Esophagus muscularis mucosa (tissue), 4 donors: ENCODE measurements around the gene DSCAM. TPM values are rescaled to one million over a fixed set of nuclear protein-coding genes. Genes with fewer than 3 reads are reported as not detected.

ENCODE experiments used
- DNase-seq: peaks from one replicate; pipeline ENCODE4 v3.0.0-alpha.2; 2017; ENCODE audit errors: extremely low spot score
- H3K27ac ChIP-seq, 4 donors: fragments of 200-600 bp; sonication (generic); replicated peaks in 1 of 4; 1 replicate in 3 of 4; 2 replicates in 1 of 4; pipeline ENCODE4 v1.5.1; 2016 to 2019; ENCODE audit warnings: mild to moderate bottlenecking in 1 of 4
- H3K27me3 ChIP-seq, 4 donors: fragments of 200-600 bp; sonication (generic); one replicate each; pipeline versions ENCODE4 v1.5.1 to v1.6.0; 2016 to 2019
- H3K36me3 ChIP-seq, 4 donors: fragments of 200-600 bp; sonication (generic); one replicate each; pipeline ENCODE4 v1.5.1; 2016 to 2019
- H3K4me1 ChIP-seq, 4 donors: fragments of 200-600 bp; sonication (generic); one replicate each; pipeline ENCODE4 v1.5.1; 2016 to 2019
- H3K4me3 ChIP-seq, 4 donors: fragments of 200-600 bp; sonication (generic); 1 replicate in 2 of 4; 2 replicates in 2 of 4; pipeline ENCODE4 v1.5.1; 2016 to 2019; ENCODE audit warnings: mild to moderate bottlenecking in 4 of 4, moderate library complexity in 1 of 4
- H3K9me3 ChIP-seq, 4 donors: fragments of 200-600 bp; sonication (generic); 1 replicate in 3 of 4; 2 replicates in 1 of 4; pipeline ENCODE4 v1.5.1; 2016 to 2019
- CTCF ChIP-seq, 3 experiments: fragments of 200-600 bp in 2 of 3; fragments of 450-650 bp in 1 of 3; sonication (generic) in 2 of 3; IDR thresholded peaks; one replicate each; pipeline ENCODE4 v1.5.1; 2017 to 2019; ENCODE audit warnings: antibody characterized with exemption in 3 of 3, mild to moderate bottlenecking in 2 of 3, moderate library complexity in 1 of 3
- EP300 ChIP-seq: sonication (generic); formaldehyde crosslinking; IDR thresholded peaks from one replicate; pipeline ENCODE4 v1.6.1; 2017; ENCODE audit warnings: antibody characterized with exemption
- POLR2A ChIP-seq: fragments of 450-650 bp; IDR thresholded peaks from one replicate; pipeline ENCODE4 v1.6.1; 2017; ENCODE audit warnings: antibody characterized with exemption, moderate library complexity, mild to moderate bottlenecking, low read depth
- POLR2AphosphoS5 ChIP-seq, 2 donors: sonication (generic); formaldehyde crosslinking; IDR thresholded peaks; one replicate each; pipeline ENCODE4 v1.6.1; 2017; ENCODE audit warnings: antibody characterized with exemption in 2 of 2
- WGBS: methylation state at CpG from one replicate; pipeline ENCODE4 v1.1.5; 2018; 5-methylcytosine and 5-hydroxymethylcytosine counted together
- intact Hi-C: fragments of 100-400 bp; cut with DNase I; formaldehyde crosslinking; loops from one replicate; pipeline ENCODE4 v1.15.1; 2023
- total RNA-seq, 4 donors: library from RNA; depleted of rRNA; stranded (reverse); fragments of >200 nt; gene quantifications; one replicate each; pipeline versions ENCODE4 v1.1.0 to v1.2.1, GENCODE V29; 2016

DSCAM gene
- total RNA-seq, 4 donors from 2014 or later = 0.06 to 0.42 (median 0.17) TPM; not detected in 1

- WGBS = 94% methylated on average over 7 of the region's 8 CpGs
- intact Hi-C loops = no loop called here
Observed at GRCh38 chr21:39979321-39979720, 867.6 kb downstream of the DSCAM start.

GRCh38 chr21:39976800-39977199, 870.2 kb downstream of the DSCAM start:
- no peak overlapping the region for H3K27ac ChIP-seq
- no peak overlapping the region for H3K4me3 ChIP-seq
- TF ChIP-seq EP300 = no peak
- no peak for TF ChIP-seq POLR2AphosphoS5 (IDR thresholded peaks at IDR 0.05)
- no peak for TF ChIP-seq POLR2A
- TF ChIP-seq CTCF (IDR thresholded peaks at IDR 0.05) = no peak
- H3K4me1 ChIP-seq = peaks cover 0 to 7% (median 3%) of the 10 kb centered on the region in 4 donors
- intact Hi-C loops = no loop called here
- no peaks in the 10 kb centered on the region for H3K9me3 ChIP-seq
- peaks cover 0 to 4% (median 0%) of the 10 kb centered on the region in 4 donors for H3K27me3 ChIP-seq
- no peaks in the 10 kb centered on the region for H3K36me3 ChIP-seq
- WGBS = 80% methylated on average over 5 of the region's 5 CpGs
- DNase-seq = no peak

More at GRCh38 chr21:39979321-39979720, 867.6 kb downstream of the DSCAM start:
- no peak for DNase-seq
- Histone ChIP-seq H3K27ac (no peak overlapping the region), H3K4me1 (peaks cover 0 to 1% (median 0%) of the 10 kb centered on the region in 4 donors), H3K4me3 (no peak overlapping the region), H3K36me3 (no peaks in the 10 kb centered on the region), H3K9me3 (no peaks in the 10 kb centered on the region), H3K27me3 (peaks cover 0 to 4% (median 0%) of the 10 kb centered on the region in 4 donors)
- no peak for TF ChIP-seq POLR2AphosphoS5 (IDR thresholded peaks at IDR 0.05)

GRCh38 chr21:39972976-39973770, 873.8 kb downstream of the DSCAM start:
- Histone ChIP-seq H3K4me1 (peaks cover 0 to 18% (median 6%) of the 10 kb centered on the region in 4 donors), H3K4me3 (no peak overlapping the region), H3K9me3 (no peaks in the 10 kb centered on the region), H3K27me3 (peaks cover 0 to 4% (median 0%) of the 10 kb centered on the region in 4 donors), H3K36me3 (no peaks in the 10 kb centered on the region), H3K27ac (no peak overlapping the region)
- no peak for DNase-seq
- no peak for TF ChIP-seq POLR2AphosphoS5 (IDR thresholded peaks at IDR 0.05)
- TF ChIP-seq POLR2A = no peak
- no peak for TF ChIP-seq EP300
- TF ChIP-seq CTCF (IDR thresholded peaks at IDR 0.05) = no peak
- 83% methylated on average over 14 of the region's 14 CpGs for WGBS
- intact Hi-C loops = no loop called here

- TF ChIP-seq POLR2AphosphoS5 (IDR thresholded peaks at IDR 0.05) (no peak), CTCF (IDR thresholded peaks at IDR 0.05) (no peak), POLR2A (no peak), EP300 (no peak)
- H3K27me3 ChIP-seq = peaks cover 0 to 4% (median 0%) of the 10 kb centered on the region in 4 donors
- WGBS = 68% methylated on average over 4 of the region's 4 CpGs
- DNase-seq = no peak
- no peaks in the 10 kb centered on the region for H3K9me3 ChIP-seq
- no peak overlapping the region for H3K4me3 ChIP-seq
- H3K4me1 ChIP-seq = peaks cover 0 to 18% (median 6%) of the 10 kb centered on the region in 4 donors
- H3K27ac ChIP-seq = no peak overlapping the region
- intact Hi-C loops = no loop called here
- no peaks in the 10 kb centered on the region for H3K36me3 ChIP-seq
Observed at GRCh38 chr21:39972471-39972870, 874.5 kb downstream of the DSCAM start.

- no peak for DNase-seq
- Histone ChIP-seq H3K4me1 (peaks cover 0 to 18% (median 6%) of the 10 kb centered on the region in 4 donors), H3K27ac (no peak overlapping the region), H3K36me3 (no peaks in the 10 kb centered on the region), H3K27me3 (peaks cover 0 to 4% (median 0%) of the 10 kb centered on the region in 4 donors), H3K9me3 (no peaks in the 10 kb centered on the region), H3K4me3 (no peak overlapping the region)
- TF ChIP-seq POLR2A = no peak
- no peak for TF ChIP-seq EP300
- no peak for TF ChIP-seq CTCF (IDR thresholded peaks at IDR 0.05)
- TF ChIP-seq POLR2AphosphoS5 (IDR thresholded peaks at IDR 0.05) = no peak
- intact Hi-C loops = no loop called here
- WGBS = 23% methylated on average over 2 of the region's 2 CpGs
Observed at GRCh38 chr21:39971956-39972355, 875.0 kb downstream of the DSCAM start.
